HepG2 (cell line): Measurements from ENCODE around the gene DYSF. TPM values are rescaled to one million over a fixed set of nuclear protein-coding genes. Genes with fewer than 3 reads are reported as not detected.

ENCODE experiments used
- ATAC-seq: fragments of 200-7000 bp; cut with Tn5 transposase; 3 replicates; pipeline ENCODE4 v1.9.1; 2020; ENCODE audit warnings: mild to moderate bottlenecking, moderate library complexity
- BruUV-seq: library from RNA; stranded (reverse); fragments of 400-500 nt; replicated peaks from 2 replicates; lab custom pipeline; 2021; lab: Mats Ljungman, UMichigan
- CTCF ChIA-PET: fragments of 300-600 bp; formaldehyde crosslinking; extraction: SDS; loops from one replicate; lab custom pipeline; 2021; ENCODE audit warnings: low total read pairs, inconsistent platforms, low intra/inter-chr PET ratio; lab: Yijun Ruan, JAX
- POLR2A ChIA-PET: fragments of 350-600 bp; sonication (Branson Sonifier 250); formaldehyde crosslinking; loops from one replicate; lab custom pipeline; 2020; ENCODE audit warnings: antibody characterized with exemption, inconsistent platforms; lab: Yijun Ruan, JAX
- DNase-seq: peaks from one replicate; pipeline ENCODE4 v3.0.0-alpha.2; 2015; ENCODE audit warnings: low spot score
- FAIRE-seq: peaks from 3 replicates; lab custom pipeline; 2011; peaks lifted over from hg19 to GRCh38; lab: Jason Lieb, UNC
- H2AFZ ChIP-seq: one replicate; pipeline ENCODE4 v1.6.1; 2011; ENCODE audit warnings: low read length, inconsistent platforms
- H3K27ac ChIP-seq: fragments of 300-600 bp; 3 replicates; pipeline ENCODE4 v1.8.0; 2011; ENCODE audit warnings: mixed run types, mild to moderate bottlenecking, mixed read lengths, low read length, inconsistent platforms; ENCODE audit not compliant: insufficient read depth; ENCODE audit errors: extremely low read length
- H3K27me3 ChIP-seq, 2 experiments: fragments of 200-600 bp in 1 of 2; 2 replicates in 1 of 2; 3 replicates in 1 of 2; pipeline versions ENCODE4 v1.6.0 to v1.8.0; 2011; ENCODE audit warnings: low read length in 2 of 2, mild to moderate bottlenecking in 2 of 2, moderate library complexity in 2 of 2, inconsistent platforms in 1 of 2; ENCODE audit not compliant: insufficient read depth in 2 of 2, control insufficient read depth in 1 of 2
- H3K36me3 ChIP-seq, 2 experiments: fragments of 200-600 bp in 1 of 2; replicated peaks in 1 of 2; 2 replicates in 1 of 2; 3 replicates in 1 of 2; pipeline versions ENCODE4 v1.5.1 to v1.8.0; 2011; ENCODE audit warnings: low read length in 2 of 2, inconsistent platforms in 1 of 2; ENCODE audit not compliant: insufficient read depth in 2 of 2, control insufficient read depth in 1 of 2
- H3K4me1 ChIP-seq: 2 replicates; pipeline ENCODE4 v1.5.1; 2012; ENCODE audit warnings: low read length, inconsistent platforms; ENCODE audit not compliant: insufficient read depth
- H3K4me2 ChIP-seq: 2 replicates; pipeline ENCODE4 v1.6.0; 2011; ENCODE audit warnings: low read depth, low read length, inconsistent platforms
- H3K4me3 ChIP-seq, 3 experiments: fragments of 200-600 bp in 1 of 3; sonication (generic), shearing (Covaris generic) in 1 of 3; replicated peaks in 1 of 3; 2 replicates each; pipeline ENCODE4 v1.5.1; 2011 to 2016; ENCODE audit warnings: low read length in 3 of 3, inconsistent platforms in 2 of 3, low read depth in 2 of 3, mild to moderate bottlenecking in 2 of 3, control low read depth in 1 of 3, mixed read lengths in 1 of 3; ENCODE audit not compliant: insufficient read depth in 1 of 3
- H3K79me2 ChIP-seq: one replicate; pipeline ENCODE4 v1.6.1; 2011; ENCODE audit warnings: low read length, inconsistent platforms; ENCODE audit not compliant: insufficient read depth
- H3K9ac ChIP-seq: 2 replicates; pipeline ENCODE4 v1.6.0; 2011; ENCODE audit warnings: mild to moderate bottlenecking, low read depth, low read length, inconsistent platforms; ENCODE audit not compliant: insufficient read depth
- H3K9me3 ChIP-seq: 2 replicates; pipeline ENCODE4 v1.5.1; 2012; ENCODE audit warnings: mild to moderate bottlenecking, low read length
- H4K20me1 ChIP-seq: 2 replicates; pipeline ENCODE4 v1.6.0; 2011; ENCODE audit warnings: inconsistent platforms, mild to moderate bottlenecking, low read length, moderate library complexity; ENCODE audit not compliant: insufficient read depth
- ERF ChIP-seq: IDR thresholded peaks from 2 replicates; pipeline ENCODE4 v1.6.1; 2018; ENCODE audit warnings: missing biosample characterization, missing genetic modification reagents
- FOXA3 ChIP-seq: IDR thresholded peaks from 2 replicates; pipeline ENCODE4 v1.6.1; 2016; ENCODE audit warnings: missing genetic modification reagents, missing compliant biosample characterization
- IKZF1 ChIP-seq: fragments of 450-650 bp; IDR thresholded peaks from 2 replicates; pipeline ENCODE4 v1.7.1; 2016
- MAZ ChIP-seq, 2 experiments: sonication (generic) in 1 of 2; formaldehyde crosslinking in 1 of 2; IDR thresholded peaks; 2 replicates each; pipeline versions ENCODE4 v1.5.0 to v1.6.1; 2012 to 2020; ENCODE audit warnings: low read depth in 2 of 2, mild to moderate bottlenecking in 2 of 2, borderline replicate concordance in 1 of 2, improper control_type of control experiment in 1 of 2, low read length in 1 of 2, missing genetic modification reagents in 1 of 2, moderate library complexity in 1 of 2
- NKX3-1 ChIP-seq: sonication (generic); formaldehyde crosslinking; IDR thresholded peaks from 2 replicates; pipeline ENCODE4 v1.5.0; 2020; ENCODE audit warnings: missing genetic modification reagents
- ZC3H4 ChIP-seq: sonication (generic); formaldehyde crosslinking; IDR thresholded peaks from 2 replicates; pipeline ENCODE4 v1.4.0; 2020; ENCODE audit warnings: missing genetic modification reagents, borderline replicate concordance
- ZFP37 ChIP-seq: sonication (generic); formaldehyde crosslinking; IDR thresholded peaks from 2 replicates; pipeline ENCODE4 v1.4.0; 2020; ENCODE audit warnings: missing genetic modification reagents, borderline replicate concordance
- ZFY ChIP-seq: sonication (generic); formaldehyde crosslinking; IDR thresholded peaks from 2 replicates; pipeline ENCODE4 v1.4.0; 2020; ENCODE audit warnings: missing genetic modification reagents
- ZNF607 ChIP-seq: sonication (generic); formaldehyde crosslinking; IDR thresholded peaks from 2 replicates; pipeline ENCODE4 v1.5.1; 2020; ENCODE audit warnings: missing genetic modification reagents, mild to moderate bottlenecking, borderline replicate concordance
- ZNF615 ChIP-seq: sonication (generic); formaldehyde crosslinking; IDR thresholded peaks from 2 replicates; pipeline ENCODE4 v1.5.0; 2020; ENCODE audit warnings: mild to moderate bottlenecking, missing genetic modification reagents, borderline replicate concordance
- WGBS: methylation state at CpG from one replicate; pipeline ENCODE4 v1.1.6; 2017; ENCODE audit warnings: low lambda C conversion rate; 5-methylcytosine and 5-hydroxymethylcytosine counted together
- in situ Hi-C: cut with HindIII; loops from 2 replicates; pipeline ENCODE4 v1.10.0; 2017; ENCODE audit warnings: low pct_unique_long_range_greater_than_20kb; ENCODE audit not compliant: extremely low pct_ligation_motif_present
- intact Hi-C: fragments of 100-400 bp; cut with micrococcal nuclease; formaldehyde crosslinking; loops from one replicate; pipeline ENCODE4 v1.10.0; 2022; ENCODE audit not compliant: unreplicated experiment
- polyA plus RNA-seq, 8 experiments: library from polyadenylated mRNA; depleted of rRNA in 3 of 8; stranded (reverse) in 7 of 8; unstranded in 1 of 8; fragments of >200 nt; fragmentation: Illumina TruSeq in 4 of 8; extraction: Trizol in 4 of 8; gene quantifications; 2 replicates each; pipeline versions ENCODE4 v1.2.1 to v1.2.3, GENCODE V29; 2011 to 2016; ENCODE audit warnings: low read depth in 4 of 8, missing spikeins in 1 of 8, mixed read lengths in 1 of 8; ENCODE audit not compliant: insufficient read depth in 1 of 8
- total RNA-seq, 5 experiments: library from RNA; depleted of rRNA; stranded (reverse); fragments of >200 nt; fragmentation: Illumina TruSeq; extraction: Trizol; gene quantifications; 2 replicates each; pipeline ENCODE4 v1.2.3, GENCODE V29; 2016; ENCODE audit warnings: low read depth in 1 of 5

Gene DYSF
- total and polyA plus RNA-seq, 2 of the 13 experiments (the other 11 are each of a cell fraction or from before 2014, with no cell fraction given), result 0.15 to 2.4 TPM

- Histone ChIP-seq H3K27ac (no peak overlapping the region), H3K79me2 (no peaks in the 10 kb centered on the region), H3K4me2 (no peak overlapping the region), H3K4me1 (no peaks in the 10 kb centered on the region), H3K9me3 (no peaks in the 10 kb centered on the region), H4K20me1 (no peaks in the 10 kb centered on the region), H2AFZ (no peak overlapping the region), H3K36me3 (no peaks in the 10 kb centered on the region), H3K4me3 (no peak overlapping the region), H3K9ac (no peak overlapping the region), H3K27me3 (peaks cover 0 to 2% of the 10 kb centered on the region in 2 experiments; a peak in 1 of 5 replicates)
- WGBS, result 59% methylated on average over 7 of the region's 7 CpGs
- no TSS peak for BruUV-seq
- intact Hi-C loops (no loop called here), in situ Hi-C loops (loop anchor here (5.0 kb wide), 1 partner anchor 118 kb away; no protein-coding TSS in a partner anchor)
- peak; percentile 15; the same call in 1 of the 3 replicates for ATAC-seq
- no peak for FAIRE-seq
- POLR2A ChIA-PET, result no interaction called here
- TF ChIP-seq IKZF1 (no peak), NKX3-1 (CRISPR knock-in tag) (no peak), ERF (CRISPR knock-in tag) (no peak), ZC3H4 (CRISPR knock-in tag) (no peak), ZNF615 (no peak), FOXA3 (CRISPR knock-in tag) (no peak), ZFY (CRISPR knock-in tag) (no peak), ZFP37 (no peak), ZNF607 (no peak), MAZ (IDR thresholded peaks at IDR 0.05; ENCODE audit: borderline replicate concordance, low read depth, low read length) (no peak), MAZ (CRISPR knock-in tag; IDR thresholded peaks at IDR 0.05; ENCODE audit: low read depth) (no peak)
- no peak for DNase-seq
- CTCF ChIA-PET, result no interaction called here
Measured at GRCh38 chr2:71674158-71674851, 220.9 kb downstream of the DYSF start.
